GM12892 (cell line): Measurements from ENCODE around the gene C5orf46.
"Not testable (repeated sequence)": the region's sequence is repeated elsewhere in the genome, so short reads cannot be mapped to it uniquely, and the experiment has no call there.

Experiments used
- POLR2A ChIP-seq: IDR thresholded peaks from 2 replicates; pipeline ENCODE4 v1.6.1; 2011; ENCODE audit warnings: low read depth, low read length, control low read depth
- POLR2AphosphoS5 ChIP-seq: IDR thresholded peaks from 2 replicates; pipeline ENCODE4 v1.6.1; 2011; ENCODE audit warnings: low read depth, low read length, control low read depth
- TAF1 ChIP-seq: IDR thresholded peaks from 2 replicates; pipeline ENCODE4 v1.6.1; 2011; ENCODE audit warnings: low read depth, mild to moderate bottlenecking, control low read depth, low read length, borderline replicate concordance

GRCh38 chr5:147874118-147874875, 32.0 kb downstream of the C5orf46 start:
- not testable (repeated sequence) for TF ChIP-seq POLR2A, TAF1, POLR2AphosphoS5
